Muscle layer of colon (tissue), 2 donors: ENCODE results near the gene MYO1E.
"Not testable (repeated sequence)": the region's sequence is repeated elsewhere in the genome, so short reads cannot be mapped to it uniquely, and the experiment has no call there.

Experiments used
- H3K27ac ChIP-seq: one replicate; pipeline ENCODE4 v1.7.0; 2013; ENCODE audit warnings: low read depth, mild to moderate bottlenecking, low read length, moderate library complexity
- H3K27me3 ChIP-seq, 2 donors: one replicate each; pipeline ENCODE4 v1.7.0; 2013; ENCODE audit warnings: low read length in 2 of 2, mild to moderate bottlenecking in 2 of 2; ENCODE audit not compliant: insufficient read depth in 2 of 2, control insufficient read depth in 1 of 2
- H3K36me3 ChIP-seq: one replicate; pipeline ENCODE4 v1.7.0; 2013; ENCODE audit warnings: mild to moderate bottlenecking, low read length; ENCODE audit not compliant: insufficient read depth
- H3K4me1 ChIP-seq: one replicate; pipeline ENCODE4 v1.7.0; 2013; ENCODE audit warnings: mild to moderate bottlenecking, low read length; ENCODE audit not compliant: insufficient read depth
- H3K4me3 ChIP-seq, 2 donors: one replicate each; pipeline ENCODE4 v1.7.0; 2013; ENCODE audit warnings: low read length in 2 of 2, low read depth in 1 of 2, mild to moderate bottlenecking in 1 of 2, moderate library complexity in 1 of 2
- H3K9ac ChIP-seq: one replicate; pipeline ENCODE4 v1.7.0; 2013; ENCODE audit warnings: low read length
- H3K9me3 ChIP-seq: one replicate; pipeline ENCODE4 v1.7.0; 2013; ENCODE audit warnings: mild to moderate bottlenecking, low read length
- donor health status: abdominal sarcoma.
- donor health status: Adenocarcinoma of cecum.

Gene MYO1E

GRCh38 chr15:59165726-59166125 lies 206.9 kb downstream of the MYO1E start:
- peaks cover 15% of the 10 kb centered on the region for H3K36me3 ChIP-seq

GRCh38 chr15:59162080-59162479 lies 210.6 kb downstream of the MYO1E start:
- not testable (repeated sequence) for H3K27ac ChIP-seq, H3K27me3 ChIP-seq, H3K9me3 ChIP-seq, H3K9ac ChIP-seq, H3K4me1 ChIP-seq, H3K4me3 ChIP-seq
- peaks cover 33% of the 10 kb centered on the region for H3K36me3 ChIP-seq

More at GRCh38 chr15:59165726-59166125, 206.9 kb downstream of the MYO1E start:
- Histone ChIP-seq H3K27ac (no peak overlapping the region), H3K27me3 (no peaks in the 10 kb centered on the region), H3K4me3 (no peak overlapping the region), H3K9me3 (no peaks in the 10 kb centered on the region), H3K4me1 (no peaks in the 10 kb centered on the region), H3K9ac (no peak overlapping the region)

- Histone ChIP-seq H3K4me1 (no peaks in the 10 kb centered on the region), H3K9ac (no peak overlapping the region), H3K27me3 (no peaks in the 10 kb centered on the region), H3K27ac (no peak overlapping the region), H3K4me3 (no peak overlapping the region), H3K9me3 (no peaks in the 10 kb centered on the region), H3K36me3 (peaks cover 35% of the 10 kb centered on the region)
These were observed 211.6 kb downstream of the MYO1E start for GRCh38 chr15:59160880-59161593.

- no peak overlapping the region for H3K4me3 ChIP-seq
- H3K27me3 ChIP-seq: no peaks in the 10 kb centered on the region
- no peaks in the 10 kb centered on the region for H3K4me1 ChIP-seq
- H3K36me3 ChIP-seq: peaks cover 38% of the 10 kb centered on the region
- H3K9ac ChIP-seq: no peak overlapping the region
- no peaks in the 10 kb centered on the region for H3K9me3 ChIP-seq
- no peak overlapping the region for H3K27ac ChIP-seq
These were observed 213.5 kb downstream of the MYO1E start for GRCh38 chr15:59159210-59159609.

- Histone ChIP-seq H3K27me3 (no peaks in the 10 kb centered on the region), H3K36me3 (peaks cover 38% of the 10 kb centered on the region), H3K9me3 (no peaks in the 10 kb centered on the region), H3K4me1 (no peaks in the 10 kb centered on the region), H3K9ac (no peak overlapping the region), H3K27ac (no peak overlapping the region), H3K4me3 (no peak overlapping the region)
These were observed 214.0 kb downstream of the MYO1E start for GRCh38 chr15:59158701-59159034.

- H3K27me3 ChIP-seq: no peaks in the 10 kb centered on the region
- no peaks in the 10 kb centered on the region for H3K9me3 ChIP-seq
- H3K27ac ChIP-seq: no peak overlapping the region
- no peaks in the 10 kb centered on the region for H3K4me1 ChIP-seq
- no peak overlapping the region for H3K4me3 ChIP-seq
- no peak overlapping the region for H3K9ac ChIP-seq
- H3K36me3 ChIP-seq: peaks cover 43% of the 10 kb centered on the region
These were observed 214.6 kb downstream of the MYO1E start for GRCh38 chr15:59157840-59158700.

GRCh38 chr15:59157396-59157795 lies 215.3 kb downstream of the MYO1E start:
- H3K27ac ChIP-seq: no peak overlapping the region
- peaks cover 45% of the 10 kb centered on the region for H3K36me3 ChIP-seq
- no peaks in the 10 kb centered on the region for H3K4me1 ChIP-seq
- H3K27me3 ChIP-seq: no peaks in the 10 kb centered on the region
- H3K9me3 ChIP-seq: no peaks in the 10 kb centered on the region
- no peak overlapping the region for H3K4me3 ChIP-seq
- H3K9ac ChIP-seq: no peak overlapping the region

GRCh38 chr15:59155431-59155830 lies 217.2 kb downstream of the MYO1E start:
- no peaks in the 10 kb centered on the region for H3K27me3 ChIP-seq
- no peak overlapping the region for H3K4me3 ChIP-seq
- H3K4me1 ChIP-seq: no peaks in the 10 kb centered on the region
- peaks cover 50% of the 10 kb centered on the region for H3K36me3 ChIP-seq
- H3K9ac ChIP-seq: no peak overlapping the region
- H3K9me3 ChIP-seq: no peaks in the 10 kb centered on the region
- H3K27ac ChIP-seq: no peak overlapping the region

GRCh38 chr15:59154243-59154642 lies 218.4 kb downstream of the MYO1E start:
- H3K27me3 ChIP-seq: no peaks in the 10 kb centered on the region
- no peak overlapping the region for H3K4me3 ChIP-seq
- H3K27ac ChIP-seq: no peak overlapping the region
- no peaks in the 10 kb centered on the region for H3K9me3 ChIP-seq
- no peaks in the 10 kb centered on the region for H3K4me1 ChIP-seq
- H3K9ac ChIP-seq: no peak overlapping the region
- H3K36me3 ChIP-seq: peaks cover 54% of the 10 kb centered on the region

GRCh38 chr15:59153466-59153865 lies 219.2 kb downstream of the MYO1E start:
- Histone ChIP-seq H3K4me1 (peaks cover 2% of the 10 kb centered on the region), H3K9me3 (no peaks in the 10 kb centered on the region), H3K27ac (no peak overlapping the region), H3K36me3 (peaks cover 47% of the 10 kb centered on the region), H3K27me3 (no peaks in the 10 kb centered on the region), H3K4me3 (no peak overlapping the region), H3K9ac (no peak overlapping the region)

GRCh38 chr15:59152694-59153450 lies 219.8 kb downstream of the MYO1E start:
- H3K27ac ChIP-seq: no peak overlapping the region
- peaks cover 8% of the 10 kb centered on the region for H3K4me1 ChIP-seq
- no peaks in the 10 kb centered on the region for H3K9me3 ChIP-seq
- no peak overlapping the region for H3K9ac ChIP-seq
- no peaks in the 10 kb centered on the region for H3K27me3 ChIP-seq
- H3K4me3 ChIP-seq: no peak overlapping the region
- peaks cover 44% of the 10 kb centered on the region for H3K36me3 ChIP-seq
